NK-92 treated with Interleukin-12 subunit alpha and Interleukin-12 subunit beta, amount 100 ng/mL, for 24 hours (cell line): ENCODE results near the gene TRPV2.
"Not testable (repeated sequence)": the region's sequence is repeated elsewhere in the genome, so short reads cannot be mapped to it uniquely, and the experiment has no call there.

Experiments
- DNase-seq: peaks from one replicate; lab custom pipeline; 2025; lab: John Stamatoyannopoulos, UW

The TRPV2 gene

DNA sequence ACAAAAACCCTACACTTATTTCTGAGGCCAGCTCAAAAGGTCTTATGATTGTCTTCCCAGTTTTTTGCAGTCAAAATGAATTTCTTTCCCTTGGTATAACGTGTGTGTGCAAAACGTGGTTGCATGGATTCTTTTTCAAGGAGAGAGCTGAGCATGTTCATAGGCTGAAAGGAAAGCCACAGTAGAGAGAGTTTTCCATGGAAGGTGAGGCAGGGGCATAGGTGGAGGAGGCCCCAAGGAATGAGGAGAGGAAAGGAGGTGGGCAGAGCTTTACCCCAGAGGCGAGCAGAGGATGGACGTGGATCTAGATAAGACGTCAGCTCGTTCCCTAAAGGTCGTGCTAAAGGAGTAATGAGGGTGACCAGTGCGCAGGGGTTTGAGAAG is 22.8 kb downstream of the TRPV2 start:
- no peak for DNase-seq

DNA sequence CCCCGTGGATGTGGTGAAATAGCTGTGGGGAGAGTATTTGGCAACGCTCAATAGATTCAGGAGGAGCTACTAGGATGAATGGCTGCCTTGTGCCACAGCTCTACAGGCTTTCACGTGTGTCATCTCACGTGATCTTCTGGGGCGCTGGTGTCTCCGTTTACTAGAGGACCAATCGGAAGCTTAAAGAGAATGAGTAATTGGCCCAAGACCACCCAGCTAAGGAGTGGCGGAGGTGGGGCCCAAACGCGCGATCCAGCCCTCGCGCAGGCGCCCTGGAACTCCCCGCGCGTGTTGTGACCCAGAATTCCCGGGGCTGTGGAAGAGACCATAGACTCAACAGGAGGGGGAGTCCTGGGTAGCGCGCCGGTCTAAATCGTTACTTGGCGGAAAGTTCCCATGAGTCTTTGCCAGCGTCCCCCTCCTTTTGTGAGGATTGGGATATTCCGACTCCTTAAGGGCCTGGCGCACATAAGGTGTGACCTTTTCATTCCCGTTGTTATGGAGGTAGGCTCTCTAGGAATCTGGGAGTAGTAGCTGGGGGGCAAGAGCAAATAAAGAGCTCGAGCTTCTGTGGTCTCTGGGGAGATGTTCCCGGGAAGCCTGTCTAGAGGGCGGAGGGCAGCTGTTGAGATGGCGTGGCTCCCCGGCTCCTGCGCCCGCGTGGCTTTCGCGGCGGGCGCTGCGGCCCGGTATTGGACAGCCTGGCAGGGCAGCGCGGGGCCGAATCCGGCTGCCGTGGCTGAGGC is 23.4 kb downstream of the TRPV2 start:
- peak; percentile 82 for DNase-seq

DNA sequence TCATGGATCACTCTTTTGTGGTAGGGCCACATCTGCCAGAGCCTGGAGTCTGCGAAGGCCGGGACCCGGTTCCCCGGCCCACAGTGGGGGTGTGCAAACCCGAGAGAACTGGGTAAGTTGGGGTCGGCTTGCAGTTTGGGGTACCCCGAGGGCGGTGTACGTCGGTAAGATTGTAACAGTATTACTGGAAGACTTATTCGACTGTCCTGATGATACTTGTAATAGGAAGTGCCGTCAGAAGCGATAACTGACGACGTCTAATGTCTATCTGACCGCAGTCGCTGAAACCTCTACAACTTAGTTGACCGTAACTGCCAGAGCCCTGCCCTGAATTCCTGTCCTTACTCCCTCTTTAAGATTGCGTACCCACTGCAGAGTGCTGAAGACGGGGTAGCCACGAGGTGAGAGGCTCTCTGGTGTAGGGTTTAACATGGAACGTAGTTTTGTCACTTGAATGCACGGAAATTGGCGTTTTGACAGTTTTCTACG is 24.0 kb downstream of the TRPV2 start:
- DNase-seq = no peak

DNA sequence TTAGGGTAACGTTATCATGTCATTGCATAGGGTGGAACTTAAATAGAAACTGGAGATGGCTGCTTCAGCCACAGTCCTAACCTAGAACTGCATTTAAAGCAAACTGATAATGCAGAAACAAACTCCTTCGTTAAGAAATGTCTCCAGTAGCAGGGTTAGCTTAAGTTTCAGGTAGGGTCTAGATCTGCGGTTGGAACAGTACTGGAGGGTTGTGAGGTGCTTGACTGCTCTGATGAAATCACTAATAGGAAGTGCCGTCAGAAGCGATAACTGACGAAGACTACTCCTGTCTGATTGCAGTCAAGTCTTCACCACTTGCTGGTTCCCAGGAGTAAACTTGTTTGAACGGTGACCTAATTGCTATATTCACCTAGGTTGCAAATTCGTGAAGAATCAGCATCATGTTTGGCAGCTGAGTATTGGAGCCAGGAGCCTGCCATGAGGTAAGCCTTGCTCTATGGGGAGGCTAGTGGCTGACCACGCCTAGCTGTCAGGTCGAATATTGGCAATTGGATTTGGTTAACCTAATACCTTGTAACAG is 24.5 kb downstream of the TRPV2 start:
- no peak for DNase-seq

DNA sequence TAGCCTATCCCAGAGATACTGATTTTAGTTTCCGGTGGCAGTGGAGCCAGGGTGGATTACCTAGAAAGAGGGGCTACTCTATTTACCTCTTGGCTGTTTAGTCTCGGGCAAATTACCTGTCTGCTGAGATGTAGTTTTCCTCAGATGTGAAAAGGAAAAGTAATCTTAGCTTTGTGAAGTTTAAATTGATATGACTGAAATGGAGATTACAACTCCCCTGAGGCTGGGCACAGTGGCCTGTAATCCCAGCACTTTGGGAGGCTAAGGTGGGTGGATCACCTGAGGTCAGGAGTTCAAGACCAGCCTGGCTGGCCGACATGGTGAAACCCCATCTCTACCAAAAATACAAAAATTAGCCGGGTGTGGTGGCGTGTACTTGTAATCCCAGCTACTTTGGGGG is 25.0 kb downstream of the TRPV2 start:
- not testable (repeated sequence) for DNase-seq

DNA sequence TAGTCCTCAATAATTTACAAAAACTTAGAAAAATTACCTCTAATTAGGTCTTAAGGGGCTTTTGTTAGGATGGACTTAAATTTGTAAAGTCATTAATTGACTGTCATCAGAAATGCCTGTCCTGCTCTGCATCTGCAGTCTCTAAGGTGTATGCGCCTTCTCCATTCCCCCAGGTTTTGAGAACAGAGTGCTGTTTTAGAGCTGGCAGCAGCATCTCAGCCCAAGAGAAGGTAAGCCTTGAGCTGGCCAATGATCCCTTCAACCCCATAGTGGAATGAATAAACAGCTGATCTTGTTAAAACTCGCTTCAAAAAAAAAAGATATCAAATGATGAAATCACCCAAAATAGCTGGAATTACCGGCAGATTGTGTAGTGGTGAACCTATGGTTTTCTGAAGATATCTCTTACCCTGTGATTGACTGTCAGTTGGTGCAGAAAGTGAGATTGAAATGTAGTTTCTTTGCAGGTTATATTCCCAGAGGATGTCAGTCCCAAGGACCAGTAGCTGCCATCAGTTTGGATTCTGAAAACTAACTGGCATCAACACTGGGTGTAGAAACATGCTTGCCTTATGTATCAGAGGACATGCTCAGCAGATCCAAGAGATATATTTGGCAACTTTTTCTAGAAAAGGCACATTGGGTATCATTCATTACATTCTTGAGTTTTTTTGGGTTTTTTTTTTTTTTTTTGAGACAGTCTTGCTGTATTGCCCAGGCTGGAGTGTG is 25.7 kb downstream of the TRPV2 start:
- no peak for DNase-seq

GRCh38 chr17:16442141-16442540 is 26.8 kb downstream of the TRPV2 start:
- DNase-seq = no peak

DNA sequence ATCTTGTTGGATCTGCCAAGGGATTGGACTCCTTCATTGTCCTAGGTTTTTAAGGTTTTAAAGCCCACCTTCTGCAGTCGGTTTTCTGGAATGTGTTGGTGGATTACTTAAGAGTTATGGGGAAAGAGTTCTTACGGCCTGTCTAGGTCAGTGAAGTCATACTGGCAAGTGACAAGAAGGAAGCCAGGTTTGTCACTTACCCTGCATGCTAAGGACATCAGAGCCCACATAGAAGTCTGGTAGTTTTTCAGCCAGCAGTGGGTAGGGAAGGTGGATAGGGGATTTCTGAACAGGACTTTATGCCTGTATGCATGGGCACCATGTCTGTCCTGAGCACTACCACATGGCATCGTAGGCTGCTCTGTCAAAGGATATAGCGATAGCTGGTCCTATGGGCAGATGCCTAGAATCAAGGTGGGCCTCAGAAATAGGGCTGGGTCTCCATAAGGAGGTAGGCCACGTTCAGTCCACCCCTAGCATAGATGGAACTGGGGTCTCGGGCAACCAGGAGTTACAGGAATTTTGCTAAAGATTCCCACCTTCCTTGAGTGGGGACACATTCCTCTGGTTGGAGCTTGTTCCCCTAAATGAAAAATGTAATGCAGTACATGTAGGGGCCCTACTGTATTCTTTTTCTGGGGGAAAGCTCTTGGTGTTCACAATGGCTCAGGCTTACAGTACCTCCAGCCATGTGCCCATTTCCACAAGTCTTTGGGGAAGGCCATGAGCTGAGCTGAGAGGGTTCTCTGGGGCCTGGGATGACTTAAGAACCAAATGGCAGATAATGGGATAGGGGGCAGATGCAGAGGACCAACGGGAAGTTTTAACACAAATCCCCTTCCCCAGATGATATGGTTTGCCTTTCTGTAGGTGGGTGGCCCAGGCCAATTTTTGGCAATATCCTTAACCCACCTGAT is 27.5 kb downstream of the TRPV2 start:
- DNase-seq = no peak

GRCh38 chr17:16443511-16444257 is 28.3 kb downstream of the TRPV2 start:
- no peak for DNase-seq

GRCh38 chr17:16444258-16444886 is 29.0 kb downstream of the TRPV2 start:
- DNase-seq = no peak

- DNase-seq = no peak
Measured at GRCh38 chr17:16446338-16446983, 31.1 kb downstream of the TRPV2 start.

DNA sequence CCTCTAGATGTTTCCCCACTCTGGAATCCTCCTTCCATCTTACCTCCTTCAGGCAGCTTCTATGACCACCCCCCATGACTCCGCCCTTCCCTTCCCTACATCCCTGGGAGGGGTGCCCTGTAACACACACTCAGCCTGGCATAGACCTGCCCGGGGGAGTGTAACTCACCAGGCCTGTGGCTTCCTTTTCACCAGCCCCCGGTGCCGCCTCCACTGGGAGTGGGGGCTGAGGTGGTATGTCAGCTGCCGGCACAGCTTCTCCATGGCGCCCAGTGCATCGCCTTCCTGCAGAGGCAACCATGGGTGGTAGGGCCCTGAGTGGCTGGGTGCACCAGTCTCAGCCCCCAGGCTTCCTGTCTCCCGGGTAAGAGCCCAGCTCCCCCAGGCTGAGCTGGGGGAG is 32.3 kb downstream of the TRPV2 start:
- no peak for DNase-seq

- DNase-seq = no peak
Measured at GRCh38 chr17:16448490-16448889, 33.1 kb downstream of the TRPV2 start.

- DNase-seq = no peak
Measured at GRCh38 chr17:16449121-16449570, 33.8 kb downstream of the TRPV2 start.

GRCh38 chr17:16450028-16450427 is 34.7 kb downstream of the TRPV2 start:
- DNase-seq = no peak

GRCh38 chr17:16452268-16452667 is 36.9 kb downstream of the TRPV2 start:
- DNase-seq = not testable (repeated sequence)

- DNase-seq = no peak
Measured at GRCh38 chr17:16453493-16453851, 38.1 kb downstream of the TRPV2 start.

GRCh38 chr17:16455997-16456741 is 40.8 kb downstream of the TRPV2 start:
- DNase-seq = no peak

- no peak for DNase-seq
Measured at GRCh38 chr17:16456742-16457316, 41.5 kb downstream of the TRPV2 start.
